Choroid plexus epithelial cell (primary cell): ENCODE data around the gene DDTL.

Experiments used
- DNase-seq: peaks from one replicate; pipeline ENCODE4 v3.0.0-alpha.2; 2010; ENCODE audit warnings: low read depth
- H3K4me3 ChIP-seq: 2 replicates; pipeline ENCODE4 v1.5.1; 2011; ENCODE audit warnings: low read depth, mild to moderate bottlenecking, control low read depth, low read length, moderate library complexity
- TF ChIP-seq, protein P1 (sequence below): conservative IDR thresholded peaks from 2 replicates; pipeline ENCODE4 v1.5.1; 2011; ENCODE audit warnings: low read depth, mild to moderate bottlenecking, control low read depth, inconsistent platforms, low read length, moderate library complexity

The DDTL gene

DNA sequence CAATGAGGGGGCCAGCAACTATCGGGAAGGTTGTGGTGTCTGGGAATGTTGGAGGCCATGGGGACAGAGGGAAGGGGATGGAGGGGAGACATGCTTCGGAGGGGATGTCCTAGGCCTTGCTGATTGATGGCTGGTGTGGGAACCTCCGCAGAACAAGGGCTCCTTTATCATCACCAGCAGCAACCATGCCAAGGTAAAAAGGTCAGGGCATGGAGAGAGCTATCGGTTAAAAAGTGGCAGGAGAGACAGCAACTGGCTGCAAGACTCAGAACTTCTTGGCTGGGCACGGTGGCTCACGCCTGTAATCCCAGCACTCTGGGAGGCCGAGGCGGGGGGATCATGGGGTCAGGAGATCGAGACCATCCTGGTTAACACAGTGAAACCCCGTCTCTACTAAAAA, 35.6 kb downstream of the DDTL start:
- TF ChIP-seq, protein P1, sequence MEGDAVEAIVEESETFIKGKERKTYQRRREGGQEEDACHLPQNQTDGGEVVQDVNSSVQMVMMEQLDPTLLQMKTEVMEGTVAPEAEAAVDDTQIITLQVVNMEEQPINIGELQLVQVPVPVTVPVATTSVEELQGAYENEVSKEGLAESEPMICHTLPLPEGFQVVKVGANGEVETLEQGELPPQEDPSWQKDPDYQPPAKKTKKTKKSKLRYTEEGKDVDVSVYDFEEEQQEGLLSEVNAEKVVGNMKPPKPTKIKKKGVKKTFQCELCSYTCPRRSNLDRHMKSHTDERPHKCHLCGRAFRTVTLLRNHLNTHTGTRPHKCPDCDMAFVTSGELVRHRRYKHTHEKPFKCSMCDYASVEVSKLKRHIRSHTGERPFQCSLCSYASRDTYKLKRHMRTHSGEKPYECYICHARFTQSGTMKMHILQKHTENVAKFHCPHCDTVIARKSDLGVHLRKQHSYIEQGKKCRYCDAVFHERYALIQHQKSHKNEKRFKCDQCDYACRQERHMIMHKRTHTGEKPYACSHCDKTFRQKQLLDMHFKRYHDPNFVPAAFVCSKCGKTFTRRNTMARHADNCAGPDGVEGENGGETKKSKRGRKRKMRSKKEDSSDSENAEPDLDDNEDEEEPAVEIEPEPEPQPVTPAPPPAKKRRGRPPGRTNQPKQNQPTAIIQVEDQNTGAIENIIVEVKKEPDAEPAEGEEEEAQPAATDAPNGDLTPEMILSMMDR: no peak
- H3K4me3 ChIP-seq: no peak overlapping the region
- DNase-seq: no peak

DNA sequence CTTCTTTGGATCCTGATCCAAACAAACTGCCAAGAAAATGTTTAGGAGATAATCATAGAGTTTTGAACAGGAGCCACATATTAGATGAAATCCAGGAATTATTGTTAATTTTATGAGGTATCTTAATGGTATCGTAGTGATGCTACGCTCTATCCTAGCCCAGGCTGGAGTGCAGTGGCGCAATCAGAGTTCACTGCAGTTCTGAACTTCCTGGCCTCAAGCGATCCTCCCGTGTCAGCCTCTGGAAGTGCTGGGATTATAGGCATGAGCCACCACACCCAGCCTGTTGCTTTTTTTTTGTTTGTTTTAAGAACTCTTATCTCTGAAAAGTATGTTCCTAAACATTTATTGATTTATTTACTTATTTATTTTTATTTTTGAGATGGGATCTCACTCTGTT, 36.2 kb downstream of the DDTL start:
- DNase-seq: no peak
- TF ChIP-seq, protein P1: no peak
- no peak overlapping the region for H3K4me3 ChIP-seq

DNA sequence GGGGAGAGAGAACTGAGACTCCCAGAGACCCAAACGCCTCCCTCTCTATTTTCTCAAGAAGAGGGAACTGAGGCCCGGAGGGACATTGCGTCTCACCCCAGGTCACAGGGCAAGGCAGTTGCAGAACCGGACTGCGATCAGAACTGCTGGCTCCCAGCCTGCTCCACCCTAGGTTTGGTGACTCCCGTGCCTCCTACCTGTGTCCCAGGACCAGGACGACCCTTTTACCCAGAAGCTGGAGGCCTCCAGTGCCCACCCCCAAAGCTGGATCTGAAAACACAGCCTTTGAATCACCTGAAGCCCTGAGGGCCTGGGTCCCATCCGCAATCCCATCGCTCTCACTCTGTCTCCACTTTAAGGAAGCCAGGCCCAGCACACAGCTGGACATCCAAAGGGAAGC, 37.2 kb downstream of the DDTL start:
- no peak for DNase-seq
- no peak overlapping the region for H3K4me3 ChIP-seq
- TF ChIP-seq, protein P1: no peak

DNA sequence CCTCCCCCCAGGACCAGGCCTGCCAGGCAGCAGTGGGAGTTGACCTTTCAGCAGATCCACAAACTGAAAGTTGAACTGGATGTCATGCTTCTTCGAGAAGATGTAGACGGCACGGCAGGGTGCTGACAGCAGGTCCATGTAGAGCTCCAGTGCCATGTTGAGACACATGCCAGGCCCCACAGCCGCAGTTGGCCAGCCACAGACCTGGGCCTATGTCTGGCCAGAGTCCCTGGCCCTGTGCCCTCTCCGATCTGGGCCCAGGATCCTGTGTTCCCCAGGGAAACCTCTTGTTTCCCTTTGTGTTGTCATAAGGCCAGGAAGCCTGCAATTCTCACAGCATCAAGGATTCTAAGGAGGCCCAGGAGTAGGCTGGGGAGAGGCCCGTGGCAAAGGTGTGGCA, 38.5 kb downstream of the DDTL start, which contains the start of gene GSTT4:
GSTT4 (minus strand) TSS at position 253 of the 400 bp plus-strand sequence; CDS start at position 156, 97 bp downstream.
- TF ChIP-seq, protein P1: no peak
- H3K4me3 ChIP-seq: no peak within 1 kb of the TSS

DNA sequence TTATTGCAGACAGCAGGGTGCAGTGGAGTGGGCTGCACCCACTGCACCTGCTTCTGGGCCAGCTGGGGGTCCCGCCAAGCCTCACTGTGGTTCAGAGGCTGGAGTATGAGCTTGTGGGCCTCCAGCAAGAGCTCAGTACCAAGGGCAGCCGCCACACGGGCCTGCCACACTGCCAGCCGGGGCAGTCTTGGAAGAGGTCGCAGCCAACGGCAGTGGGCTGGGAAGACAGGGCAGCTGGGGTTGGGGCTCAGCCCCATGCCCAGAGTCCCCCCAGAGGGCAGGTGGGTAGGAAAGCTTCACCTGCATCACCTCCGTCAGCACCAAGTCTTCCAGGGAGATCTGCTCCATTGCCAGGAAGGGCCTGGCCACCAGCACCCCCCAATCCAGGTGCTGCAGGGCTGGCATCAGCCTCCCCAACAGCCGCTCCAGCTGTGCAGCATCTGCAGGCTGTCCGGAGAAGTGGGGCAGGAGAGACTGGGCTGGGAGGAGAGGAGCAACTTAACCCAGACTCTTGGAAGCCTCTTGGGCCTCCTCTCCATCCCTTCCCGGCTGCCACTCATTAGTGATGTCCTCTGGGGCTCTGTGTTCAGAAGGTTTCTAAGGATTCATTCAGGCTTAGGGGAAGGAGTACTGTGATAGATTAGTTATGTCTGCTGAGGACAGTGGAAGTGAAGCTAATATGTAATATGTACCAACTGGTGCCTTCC, 39.7 kb downstream of the DDTL start:
- DNase-seq: no peak
- TF ChIP-seq, protein P1: no peak
- no peak overlapping the region for H3K4me3 ChIP-seq

More for the DNA sequence above, 38.5 kb downstream of the DDTL start, which contains the start of gene GSTT4:
- DNase-seq: peak; percentile 27

DNA sequence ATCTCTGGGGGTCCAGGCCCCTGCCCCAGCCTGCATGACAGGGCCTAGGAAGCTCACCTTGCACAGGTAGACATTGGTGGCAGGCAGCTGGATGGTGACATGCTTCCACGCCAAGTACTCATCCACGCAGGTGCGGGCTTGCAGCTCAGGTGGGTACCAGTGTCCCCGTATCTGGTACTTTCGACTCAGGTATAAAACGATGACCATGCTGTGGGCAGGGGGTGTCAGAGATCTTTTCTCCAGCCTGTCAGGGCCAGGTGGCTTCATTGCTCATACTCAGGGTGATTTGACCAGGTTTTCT, 40.2 kb downstream of the DDTL start:
- no peak for DNase-seq
- TF ChIP-seq, protein P1: no peak
- H3K4me3 ChIP-seq: no peak overlapping the region
